ENCODE measurements around the gene CBLB.

DNA sequence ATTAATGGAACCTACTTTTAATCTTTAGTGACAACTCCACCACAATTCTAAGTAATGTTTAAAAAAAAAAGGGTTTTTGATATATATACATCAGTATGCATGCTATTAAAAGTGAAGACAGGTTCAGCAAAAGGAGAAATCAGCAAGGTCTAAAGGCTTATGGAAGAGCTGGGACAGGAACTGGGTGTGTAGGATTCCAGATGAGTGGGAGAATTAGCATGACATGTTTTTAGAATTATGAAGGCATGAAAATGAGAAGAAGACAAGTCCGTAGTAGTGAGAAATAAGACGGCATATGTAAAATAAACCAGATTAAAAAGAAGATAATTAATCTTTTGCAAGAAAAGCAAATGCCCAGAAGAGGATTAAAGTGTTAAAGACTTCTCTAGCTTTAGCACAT lies 52.0 kb downstream of the CBLB start:
- TF ChIP-seq POLR2AphosphoS5 (IDR thresholded peaks at IDR 0.05; ENCODE audit: low read depth, low read length) (no peak), FOXP2 (optimal IDR thresholded peaks at IDR 0.05; ENCODE audit: borderline replicate concordance, extremely low read depth, extremely low read length, insufficient read depth) (no peak)
- TF ChIP-seq, protein P1, sequence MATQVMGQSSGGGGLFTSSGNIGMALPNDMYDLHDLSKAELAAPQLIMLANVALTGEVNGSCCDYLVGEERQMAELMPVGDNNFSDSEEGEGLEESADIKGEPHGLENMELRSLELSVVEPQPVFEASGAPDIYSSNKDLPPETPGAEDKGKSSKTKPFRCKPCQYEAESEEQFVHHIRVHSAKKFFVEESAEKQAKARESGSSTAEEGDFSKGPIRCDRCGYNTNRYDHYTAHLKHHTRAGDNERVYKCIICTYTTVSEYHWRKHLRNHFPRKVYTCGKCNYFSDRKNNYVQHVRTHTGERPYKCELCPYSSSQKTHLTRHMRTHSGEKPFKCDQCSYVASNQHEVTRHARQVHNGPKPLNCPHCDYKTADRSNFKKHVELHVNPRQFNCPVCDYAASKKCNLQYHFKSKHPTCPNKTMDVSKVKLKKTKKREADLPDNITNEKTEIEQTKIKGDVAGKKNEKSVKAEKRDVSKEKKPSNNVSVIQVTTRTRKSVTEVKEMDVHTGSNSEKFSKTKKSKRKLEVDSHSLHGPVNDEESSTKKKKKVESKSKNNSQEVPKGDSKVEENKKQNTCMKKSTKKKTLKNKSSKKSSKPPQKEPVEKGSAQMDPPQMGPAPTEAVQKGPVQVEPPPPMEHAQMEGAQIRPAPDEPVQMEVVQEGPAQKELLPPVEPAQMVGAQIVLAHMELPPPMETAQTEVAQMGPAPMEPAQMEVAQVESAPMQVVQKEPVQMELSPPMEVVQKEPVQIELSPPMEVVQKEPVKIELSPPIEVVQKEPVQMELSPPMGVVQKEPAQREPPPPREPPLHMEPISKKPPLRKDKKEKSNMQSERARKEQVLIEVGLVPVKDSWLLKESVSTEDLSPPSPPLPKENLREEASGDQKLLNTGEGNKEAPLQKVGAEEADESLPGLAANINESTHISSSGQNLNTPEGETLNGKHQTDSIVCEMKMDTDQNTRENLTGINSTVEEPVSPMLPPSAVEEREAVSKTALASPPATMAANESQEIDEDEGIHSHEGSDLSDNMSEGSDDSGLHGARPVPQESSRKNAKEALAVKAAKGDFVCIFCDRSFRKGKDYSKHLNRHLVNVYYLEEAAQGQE (IDR thresholded peaks at IDR 0.05; ENCODE audit: insufficient read depth in 1 of 2, low read depth in 2 of 2, low read length in 2 of 2), result no peak
